Endodermal cell (in vitro differentiated cells): ENCODE measurements around the gene OSCP1. TPM values are rescaled to one million over a fixed set of nuclear protein-coding genes. Genes with fewer than 3 reads are reported as not detected.

Experiments
- DNase-seq: peaks from one replicate; pipeline ENCODE4 v3.0.0-alpha.2; 2017
- H3K27ac ChIP-seq: 2 replicates; pipeline ENCODE4 v1.5.1; 2013; ENCODE audit warnings: mild to moderate bottlenecking, low read depth, low read length, moderate library complexity
- H3K27me3 ChIP-seq: 2 replicates; pipeline ENCODE4 v1.6.1; 2013; ENCODE audit warnings: mild to moderate bottlenecking, low read length, moderate library complexity; ENCODE audit not compliant: insufficient read depth, control insufficient read depth, poor library complexity, severe bottlenecking
- H3K36me3 ChIP-seq: 2 replicates; pipeline ENCODE4 v1.7.0; 2013; ENCODE audit warnings: mild to moderate bottlenecking, low read length, moderate library complexity; ENCODE audit not compliant: control insufficient read depth, insufficient read depth
- H3K4me1 ChIP-seq: one replicate; pipeline ENCODE4 v1.7.0; 2013; ENCODE audit warnings: low read length; ENCODE audit not compliant: control insufficient read depth, insufficient read depth
- H3K4me3 ChIP-seq: 2 replicates; pipeline ENCODE4 v1.5.1; 2013; ENCODE audit warnings: mild to moderate bottlenecking, low read length, moderate library complexity
- H3K9ac ChIP-seq: 2 replicates; pipeline ENCODE4 v1.6.1; 2013; ENCODE audit warnings: mild to moderate bottlenecking, low read length, moderate library complexity; ENCODE audit not compliant: poor library complexity, severe bottlenecking; ENCODE audit errors: extremely low read depth
- H3K9me3 ChIP-seq: 2 replicates; pipeline ENCODE4 v1.6.1; 2013; ENCODE audit warnings: mild to moderate bottlenecking, low read length, moderate library complexity; ENCODE audit not compliant: control insufficient read depth
- H3K27ac Mint-ChIP-seq: 2 replicates; pipeline ENCODE4 v1.8.0; 2020; ENCODE audit warnings: mixed read lengths
- H3K27me3 Mint-ChIP-seq: 2 replicates; pipeline ENCODE4 v1.8.0; 2021; ENCODE audit warnings: mild to moderate bottlenecking, mixed read lengths; ENCODE audit not compliant: insufficient read depth
- H3K36me3 Mint-ChIP-seq: 2 replicates; pipeline ENCODE4 v1.8.0; 2020; ENCODE audit warnings: low read depth, mixed read lengths
- H3K4me1 Mint-ChIP-seq: 2 replicates; pipeline ENCODE4 v1.8.0; 2020; ENCODE audit warnings: mixed read lengths
- H3K4me3 Mint-ChIP-seq: 2 replicates; pipeline ENCODE4 v1.8.0; 2020; ENCODE audit warnings: mild to moderate bottlenecking, moderate library complexity, mixed read lengths
- H3K9me3 Mint-ChIP-seq: 2 replicates; pipeline ENCODE4 v1.8.0; 2020; ENCODE audit warnings: mild to moderate bottlenecking, mixed read lengths
- CTCF ChIP-seq: fragments of 200-600 bp; sonication (generic); conservative IDR thresholded peaks from 2 replicates; pipeline ENCODE4 v1.5.0; 2021; ENCODE audit warnings: antibody characterized with exemption, mild to moderate bottlenecking
- WGBS, 2 experiments: methylation state at CpG; one replicate each; pipeline versions ENCODE4 v1.1.5 to v1.1.7; 2013; ENCODE audit warnings: missing lambda C conversion rate in 2 of 2, mixed read lengths in 1 of 2; ENCODE audit not compliant: insufficient coverage in 1 of 2, insufficient read length in 1 of 2; 5-methylcytosine and 5-hydroxymethylcytosine counted together
- total RNA-seq, 2 donors: library from RNA; stranded (reverse); fragmentation: NEBNext Ultra II Directional in 1 of 2; extraction: Animal tissue kit (Norgen Biotek cat#: 25700) in 1 of 2; gene quantifications; 2 replicates in 1 of 2; 3 replicates in 1 of 2; pipeline ENCODE4 v1.2.1, GENCODE V29; 2021

The OSCP1 gene
- total RNA-seq, 2 donors from 2014 or later, result 9.6 to 10.5 TPM

GRCh38 chr1:36384542-36385409 is 65.5 kb downstream of the OSCP1 start:
- peak; percentile 86 for DNase-seq
- H3K36me3 Mint-ChIP-seq, result peaks cover 9% of the 10 kb centered on the region

GRCh38 chr1:36383240-36383639 is 67.0 kb downstream of the OSCP1 start:
- peak overlapping the region; percentile 89 for H3K4me3 Mint-ChIP-seq
- 90% methylated on average over 3 to 4 of the region's 4 CpGs for WGBS, 2 experiments
- H3K9me3 Mint-ChIP-seq, result no peaks in the 10 kb centered on the region
- H3K27ac Mint-ChIP-seq, result peak overlapping the region; percentile 40
- Histone ChIP-seq H3K36me3 (peaks cover 20% of the 10 kb centered on the region), H3K4me1 (peaks cover 26% of the 10 kb centered on the region), H3K9me3 (no peaks in the 10 kb centered on the region), H3K4me3 (peak overlapping the region; percentile 98), H3K27me3 (no peaks in the 10 kb centered on the region), H3K9ac (no peak overlapping the region), H3K27ac (no peak overlapping the region)
- H3K36me3 Mint-ChIP-seq, result peaks cover 14% of the 10 kb centered on the region
- H3K27me3 Mint-ChIP-seq, result no peaks in the 10 kb centered on the region
- peaks cover 53% of the 10 kb centered on the region for H3K4me1 Mint-ChIP-seq
- no peak for DNase-seq
- no peak for TF ChIP-seq CTCF

More at GRCh38 chr1:36384542-36385409, 65.5 kb downstream of the OSCP1 start:
- H3K9ac ChIP-seq, result peak overlapping the region; percentile 90
- peak overlapping the region; percentile 66 for H3K27ac ChIP-seq
- peak overlapping the region; percentile 88 for H3K27ac Mint-ChIP-seq
- no peak for TF ChIP-seq CTCF
- H3K9me3 Mint-ChIP-seq, result no peaks in the 10 kb centered on the region
- peaks cover 17% of the 10 kb centered on the region for H3K36me3 ChIP-seq
- no peaks in the 10 kb centered on the region for H3K27me3 Mint-ChIP-seq
- H3K27me3 ChIP-seq, result no peaks in the 10 kb centered on the region
- H3K4me3 ChIP-seq, result peak overlapping the region; percentile 98
- H3K4me3 Mint-ChIP-seq, result peak overlapping the region; percentile 89
- H3K4me1 Mint-ChIP-seq, result peaks cover 49% of the 10 kb centered on the region
- WGBS, 2 experiments, result 3 to 5% methylated on average over 21 to 25 of the region's 25 CpGs
- H3K9me3 ChIP-seq, result no peaks in the 10 kb centered on the region
- peaks cover 25% of the 10 kb centered on the region for H3K4me1 ChIP-seq

GRCh38 chr1:36382669-36383068 is 67.6 kb downstream of the OSCP1 start:
- no peak overlapping the region for H3K27ac Mint-ChIP-seq
- no peak overlapping the region for H3K4me3 Mint-ChIP-seq

More at GRCh38 chr1:36382669-36383068, 67.6 kb downstream of the OSCP1 start:
- Histone ChIP-seq H3K27ac (no peak overlapping the region), H3K36me3 (peaks cover 26% of the 10 kb centered on the region), H3K9ac (no peak overlapping the region), H3K27me3 (no peaks in the 10 kb centered on the region), H3K9me3 (no peaks in the 10 kb centered on the region), H3K4me3 (no peak overlapping the region), H3K4me1 (peaks cover 26% of the 10 kb centered on the region)
- TF ChIP-seq CTCF, result no peak
- Mint-ChIP-seq H3K9me3 (no peaks in the 10 kb centered on the region), H3K36me3 (peaks cover 18% of the 10 kb centered on the region), H3K27me3 (no peaks in the 10 kb centered on the region), H3K4me1 (peaks cover 50% of the 10 kb centered on the region)
- 95 to 96% methylated on average over 4 of the region's 4 CpGs for WGBS, 2 experiments
- DNase-seq, result no peak
